Esophagus mucosa (tissue), 1 donor: ENCODE results near the gene FITM1. TPM values are rescaled to one million over a fixed set of nuclear protein-coding genes. Genes with fewer than 3 reads are reported as not detected.

Source experiments
- ATAC-seq: fragments of 200-7000 bp; cut with Tn5 transposase; one replicate; pipeline ENCODE4 v1.9.1; 2020
- total RNA-seq: library from RNA; stranded (reverse); gene quantifications from one replicate; pipeline ENCODE4 v1.2.4, GENCODE V29; 2023
- donor health status: DM: yes; HTN: yes; CAD: no.

FITM1 gene
- total RNA-seq, 1 donor from 2014 or later, result 0.60 TPM

DNA sequence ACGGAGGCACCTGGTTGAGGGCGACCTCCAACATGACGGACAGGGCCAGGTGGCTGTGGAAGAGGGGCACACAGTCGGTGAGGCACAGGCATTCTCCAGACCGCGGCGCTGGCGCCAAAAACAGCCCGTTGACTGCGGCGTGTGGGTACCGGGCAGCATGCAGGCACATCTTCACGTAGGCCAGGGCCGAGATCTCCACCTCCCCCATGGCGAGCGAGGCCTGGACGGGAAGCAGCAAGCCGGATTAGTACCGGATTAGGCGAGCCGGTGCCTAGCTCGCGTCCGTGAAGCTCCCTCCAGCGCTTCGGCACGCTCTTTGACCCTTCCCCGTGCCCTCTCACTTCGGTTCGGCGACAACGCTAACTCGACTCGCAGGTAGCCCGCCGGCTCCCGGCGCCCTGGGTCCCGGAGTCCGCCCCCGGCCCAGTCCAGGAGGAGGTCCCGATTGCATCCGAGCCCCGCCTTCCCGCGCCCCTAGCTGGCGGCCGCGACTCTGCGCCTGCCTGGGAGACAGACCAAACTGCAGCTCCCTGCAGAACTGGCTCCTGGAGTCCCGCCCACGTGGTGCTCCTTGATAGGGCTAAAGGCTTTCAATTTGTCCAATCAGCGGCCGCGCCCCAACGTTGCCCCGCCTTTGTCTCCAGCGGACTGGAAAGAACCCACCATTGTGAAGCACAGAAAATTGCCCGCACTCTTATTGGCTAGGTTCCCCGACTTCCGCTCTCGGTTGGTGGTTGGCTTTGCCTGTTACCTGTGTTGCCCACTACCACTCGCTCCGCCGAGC lies 10.8 kb downstream of the FITM1 start, which contains the start of gene EMC9:
Gene EMC9 (minus strand): TSS at position 495 of the 784 bp plus-strand sequence. CDS start 287 bp downstream, at position 208.
- peak; percentile 92 for ATAC-seq

DNA sequence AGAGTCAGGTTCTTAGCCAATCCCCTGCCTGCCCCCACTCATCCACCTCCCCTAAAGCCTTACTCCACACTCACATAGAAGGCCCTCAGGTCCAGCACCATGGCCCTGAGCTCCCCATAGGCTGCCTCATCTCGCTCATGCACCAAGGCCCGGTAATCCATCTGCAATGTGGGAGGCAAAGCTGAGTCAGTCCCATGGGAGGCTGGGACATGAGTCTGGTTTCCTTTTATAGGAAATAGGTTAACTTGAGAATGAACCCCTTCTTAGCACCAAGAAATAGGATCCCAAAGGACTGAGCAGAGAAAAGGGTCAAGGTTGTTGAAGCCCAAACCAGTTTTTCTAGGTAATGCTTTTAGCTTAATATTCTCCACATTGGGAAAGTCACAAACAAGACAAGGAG lies 13.1 kb downstream of the FITM1 start:
- ATAC-seq, result no peak

DNA sequence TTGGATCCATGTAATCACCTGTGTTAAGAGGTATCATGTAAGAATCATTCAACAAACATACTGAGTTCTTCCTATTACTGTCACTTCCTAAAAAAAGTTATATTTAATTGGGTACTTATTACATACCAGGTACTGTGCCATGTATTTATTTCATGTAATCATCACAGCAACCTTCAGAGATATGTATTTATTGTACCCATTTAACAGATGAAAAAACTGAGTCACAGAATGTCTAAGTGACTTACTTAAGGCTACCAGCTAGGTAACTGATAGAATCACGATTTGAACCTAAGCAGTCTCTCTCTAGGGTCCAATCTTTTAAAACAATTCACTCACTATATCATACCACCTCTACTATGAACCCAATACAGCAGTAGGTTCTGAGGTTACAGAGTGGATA lies 14.0 kb downstream of the FITM1 start:
- ATAC-seq, result no peak

DNA sequence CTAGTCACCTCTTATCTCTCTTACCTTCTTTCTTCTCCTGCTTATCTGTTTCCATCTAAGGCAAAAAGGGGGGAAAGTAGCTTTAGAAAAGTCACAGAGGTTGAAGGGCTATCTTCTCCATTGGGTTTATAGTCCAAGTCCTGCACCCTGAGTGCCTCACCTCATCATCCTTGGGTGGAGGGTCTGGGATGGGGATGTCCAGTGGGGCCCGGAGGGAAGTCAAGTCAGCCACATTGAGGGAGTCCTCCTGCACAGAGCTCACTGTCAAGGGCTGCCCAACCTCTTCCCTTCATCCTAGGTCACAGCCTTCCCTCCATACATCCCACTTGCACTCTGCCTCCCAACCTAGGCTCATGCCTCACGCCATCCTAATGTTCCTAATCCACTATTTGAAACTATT lies 14.8 kb downstream of the FITM1 start:
- ATAC-seq, result no peak

DNA sequence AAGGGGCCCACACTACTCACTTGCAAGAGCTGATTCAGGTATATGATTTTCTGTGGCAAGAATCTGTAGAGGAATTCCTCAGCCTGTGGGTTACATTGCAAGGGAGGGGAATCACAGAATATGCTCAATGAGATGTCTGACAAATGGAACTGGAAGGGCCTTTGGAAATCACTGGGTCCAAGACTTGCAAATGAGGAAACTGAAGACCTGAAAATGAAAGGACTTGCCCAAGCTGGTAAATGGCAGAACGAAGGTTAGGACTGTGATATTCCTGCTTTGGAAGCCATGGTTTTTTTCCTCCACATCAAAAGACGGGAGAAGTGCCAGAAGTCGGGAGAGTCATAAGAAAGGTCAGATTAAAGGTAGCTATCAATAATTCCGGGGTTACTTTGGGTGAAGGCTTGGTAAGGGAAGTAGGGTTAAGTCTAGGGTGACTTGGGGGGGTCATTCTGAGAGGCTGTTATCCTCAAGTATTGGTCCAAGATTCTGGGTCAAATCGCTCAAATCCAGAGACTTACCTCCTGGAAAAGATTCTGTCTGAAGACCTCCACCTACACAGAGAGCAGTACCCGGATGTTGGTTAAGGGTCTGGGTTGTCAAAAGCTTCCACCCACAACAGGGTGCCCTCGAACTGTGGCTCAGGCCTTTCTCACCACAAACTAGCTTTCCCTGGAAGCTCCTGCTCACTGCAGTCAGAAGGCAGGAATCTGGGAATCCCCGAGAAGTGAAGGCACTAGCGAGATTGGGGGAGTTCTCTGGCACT lies 15.4 kb downstream of the FITM1 start:
- ATAC-seq, result no peak

DNA sequence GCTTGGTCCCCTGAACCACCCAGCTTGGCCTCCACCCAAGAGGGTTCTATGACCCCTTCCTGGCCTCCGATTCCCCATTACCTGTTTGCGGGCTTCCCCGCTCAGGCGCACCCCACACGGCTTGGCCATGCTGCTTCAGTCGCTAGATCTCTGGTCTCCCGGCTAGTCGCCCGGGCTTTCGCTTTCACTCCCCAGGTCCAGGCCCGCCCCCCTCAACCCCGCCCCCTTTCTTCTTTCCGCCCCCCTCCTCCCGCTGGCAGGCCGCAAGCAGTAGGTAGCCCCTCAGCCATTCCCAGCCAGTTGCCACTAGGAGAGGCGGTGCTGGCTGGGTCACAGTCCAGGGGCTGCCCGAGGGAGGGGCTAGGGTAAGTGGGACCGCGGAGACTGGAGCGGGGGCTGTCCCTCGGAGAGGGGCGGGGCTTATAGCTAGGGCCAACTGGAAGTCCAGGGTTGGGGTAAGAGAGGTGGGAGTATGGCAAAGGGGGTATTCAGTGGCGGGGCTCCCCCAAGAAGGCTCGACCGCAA lies 16.1 kb downstream of the FITM1 start, which contains the start of gene PSME2:
Gene PSME2 (minus strand): TSS at position 158 of the 525 bp plus-strand sequence. CDS start 29 bp downstream, at position 129.
- ATAC-seq, result peak; percentile 82

DNA sequence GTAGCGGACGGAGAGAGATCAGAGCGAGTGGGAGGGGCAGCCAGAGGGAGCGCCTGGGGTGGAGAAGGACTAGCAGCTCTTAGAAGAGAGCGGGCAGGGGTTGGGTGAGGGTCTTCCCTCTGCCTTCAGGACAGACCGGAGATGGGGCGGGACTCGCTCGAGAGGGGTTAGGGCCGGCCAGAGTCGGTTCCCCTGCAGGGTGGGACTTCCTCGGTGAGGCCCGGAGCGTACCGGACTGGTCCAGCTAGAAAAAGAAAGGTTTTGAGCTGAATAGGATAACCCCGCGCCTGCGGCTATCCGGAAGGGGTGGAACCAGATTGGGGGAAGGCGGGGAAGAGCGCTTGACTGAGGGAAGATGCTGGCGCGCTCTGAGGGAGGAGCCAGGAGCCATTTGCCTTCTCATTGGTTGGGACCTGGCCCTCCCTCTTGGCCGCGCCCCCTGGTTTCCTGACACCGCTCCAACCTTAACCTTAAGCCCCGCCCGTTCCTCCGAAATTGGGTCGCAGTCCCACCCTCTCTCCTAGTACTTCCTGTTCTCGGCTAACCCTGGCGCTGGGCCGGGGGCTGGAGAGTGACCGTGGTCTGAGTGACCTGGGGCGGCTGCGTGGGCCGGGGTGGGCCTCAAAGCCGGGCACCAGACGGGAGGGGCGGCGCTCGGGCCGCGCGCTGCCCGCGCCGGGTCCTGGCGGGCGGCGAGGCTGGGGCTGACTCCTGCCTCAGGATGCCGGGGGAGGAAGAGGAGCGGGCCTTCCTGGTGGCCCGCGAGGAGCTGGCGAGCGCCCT lies 16.7 kb downstream of the FITM1 start, which contains the start of gene RNF31:
Gene RNF31 (plus strand): TSS at position 521 of the 783 bp plus-strand sequence. CDS start 201 bp downstream, at position 722.
- peak; percentile 94 for ATAC-seq

- peak; percentile 1 for ATAC-seq
Observed at GRCh38 chr14:24147761-24148428, 17.4 kb downstream of the FITM1 start.

DNA sequence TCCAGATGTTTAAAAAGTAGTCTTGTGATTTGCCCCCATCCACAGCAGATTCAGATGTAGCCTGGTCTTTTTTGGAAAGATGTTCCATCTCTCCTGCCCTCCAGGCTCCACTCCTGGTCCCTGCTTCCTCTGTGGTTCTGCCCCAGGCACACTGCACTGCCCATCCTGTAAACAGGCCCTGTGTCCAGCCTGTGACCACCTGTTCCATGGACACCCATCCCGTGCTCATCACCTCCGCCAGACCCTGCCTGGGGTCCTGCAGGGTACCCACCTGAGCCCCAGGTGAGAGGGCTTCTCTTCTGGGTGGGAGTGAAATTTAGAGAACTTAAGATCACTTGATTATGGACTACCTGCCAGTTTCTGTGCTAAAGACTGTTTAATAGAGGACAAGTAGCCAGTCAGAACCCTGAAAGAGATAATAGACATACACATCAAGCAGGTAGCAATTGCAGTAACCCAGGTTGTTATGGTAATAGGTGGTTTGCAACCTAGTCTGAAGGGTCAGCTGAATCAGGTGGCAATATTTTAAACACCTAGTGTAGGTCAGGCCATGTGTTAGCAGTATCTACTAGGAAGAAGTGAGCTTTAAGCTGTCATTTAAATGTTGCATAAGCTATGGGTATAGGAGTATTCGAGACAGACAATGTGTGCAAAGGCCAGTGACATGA lies 19.0 kb downstream of the FITM1 start:
- ATAC-seq, result no peak

DNA sequence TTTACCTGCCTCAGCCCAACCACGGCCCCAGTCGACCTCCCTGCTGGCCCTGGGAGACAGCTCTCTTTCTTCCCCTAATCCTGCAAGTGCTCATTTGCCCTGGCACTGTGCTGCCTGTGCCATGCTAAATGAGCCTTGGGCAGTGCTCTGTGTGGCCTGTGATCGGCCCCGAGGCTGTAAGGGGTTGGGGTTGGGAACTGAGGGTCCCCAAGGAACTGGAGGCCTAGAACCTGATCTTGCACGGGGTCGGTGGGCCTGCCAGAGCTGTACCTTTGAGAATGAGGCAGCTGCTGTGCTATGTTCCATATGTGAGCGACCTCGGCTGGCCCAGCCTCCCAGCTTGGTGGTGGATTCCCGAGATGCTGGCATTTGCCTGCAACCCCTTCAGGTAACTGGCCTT lies 19.6 kb downstream of the FITM1 start:
- no peak for ATAC-seq

GRCh38 chr14:24150567-24150966 lies 20.1 kb downstream of the FITM1 start:
- no peak for ATAC-seq

DNA sequence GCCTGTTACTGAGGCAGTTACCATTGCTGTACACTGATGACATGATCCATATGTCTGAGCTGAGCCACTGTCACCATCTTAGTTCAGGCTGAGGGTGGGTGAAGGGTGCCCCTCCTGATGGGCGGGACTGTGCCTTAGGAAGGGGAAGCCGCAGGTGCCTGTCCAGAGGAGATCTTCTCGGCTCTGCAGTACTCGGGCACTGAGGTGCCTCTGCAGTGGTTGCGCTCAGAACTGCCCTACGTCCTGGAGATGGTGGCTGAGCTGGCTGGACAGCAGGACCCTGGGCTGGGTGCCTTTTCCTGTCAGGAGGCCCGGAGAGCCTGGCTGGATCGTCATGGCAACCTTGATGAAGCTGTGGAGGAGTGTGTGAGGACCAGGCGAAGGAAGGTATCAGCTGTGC lies 20.5 kb downstream of the FITM1 start:
- ATAC-seq, result no peak

DNA sequence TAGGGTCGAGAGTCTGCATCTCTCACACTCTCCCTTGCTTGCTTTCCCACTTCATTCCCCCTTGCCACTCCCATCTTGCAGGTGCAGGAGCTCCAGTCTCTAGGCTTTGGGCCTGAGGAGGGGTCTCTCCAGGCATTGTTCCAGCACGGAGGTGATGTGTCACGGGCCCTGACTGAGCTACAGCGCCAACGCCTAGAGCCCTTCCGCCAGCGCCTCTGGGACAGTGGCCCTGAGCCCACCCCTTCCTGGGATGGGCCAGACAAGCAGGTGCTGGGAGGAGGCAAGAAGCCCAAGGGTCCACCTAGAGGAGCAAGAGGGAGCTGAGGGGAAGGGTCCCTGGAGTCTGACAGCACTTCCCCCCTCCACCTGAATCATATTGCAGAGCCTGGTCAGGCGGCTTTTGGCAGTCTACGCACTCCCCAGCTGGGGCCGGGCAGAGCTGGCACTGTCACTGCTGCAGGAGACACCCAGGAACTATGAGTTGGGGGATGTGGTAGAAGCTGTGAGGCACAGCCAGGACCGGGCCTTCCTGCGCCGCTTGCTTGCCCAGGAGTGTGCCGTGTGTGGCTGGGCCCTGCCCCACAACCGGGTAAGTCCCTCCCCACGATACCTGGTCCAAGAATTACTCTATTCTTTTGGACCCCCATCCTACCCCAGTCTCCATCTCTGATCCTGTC lies 21.1 kb downstream of the FITM1 start:
- no peak for ATAC-seq

DNA sequence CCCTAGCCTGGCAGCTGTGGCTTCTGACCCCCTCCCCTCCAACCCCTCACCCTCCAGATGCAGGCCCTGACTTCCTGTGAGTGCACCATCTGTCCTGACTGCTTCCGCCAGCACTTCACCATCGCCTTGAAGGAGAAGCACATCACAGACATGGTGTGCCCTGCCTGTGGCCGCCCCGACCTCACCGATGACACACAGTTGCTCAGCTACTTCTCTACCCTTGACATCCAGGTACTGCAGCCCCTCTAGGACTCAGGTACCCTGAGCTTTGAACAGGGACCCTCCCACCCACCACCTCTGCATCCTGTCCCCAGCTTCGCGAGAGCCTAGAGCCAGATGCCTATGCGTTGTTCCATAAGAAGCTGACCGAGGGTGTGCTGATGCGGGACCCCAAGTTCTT lies 24.6 kb downstream of the FITM1 start:
- ATAC-seq, result no peak

DNA sequence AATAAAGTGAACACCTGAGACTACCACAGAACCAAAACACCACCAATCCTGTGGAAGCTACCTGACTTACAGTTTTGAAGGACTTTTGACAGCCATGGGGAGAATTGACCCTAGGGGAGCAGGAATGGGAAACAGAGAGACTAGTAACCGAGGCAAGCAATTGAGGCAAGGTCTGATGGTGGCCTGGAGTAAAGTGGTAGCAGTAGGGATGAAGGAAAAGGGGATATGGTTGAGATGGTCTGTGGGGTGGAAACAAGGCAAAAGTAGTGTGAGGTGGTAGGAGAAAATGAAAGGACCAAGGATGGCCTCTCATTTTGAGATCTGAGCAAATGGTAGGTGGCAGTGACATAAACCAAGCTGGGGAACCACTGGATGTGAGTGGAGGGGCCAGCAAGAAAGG lies 26.4 kb downstream of the FITM1 start:
- ATAC-seq, result no peak

DNA sequence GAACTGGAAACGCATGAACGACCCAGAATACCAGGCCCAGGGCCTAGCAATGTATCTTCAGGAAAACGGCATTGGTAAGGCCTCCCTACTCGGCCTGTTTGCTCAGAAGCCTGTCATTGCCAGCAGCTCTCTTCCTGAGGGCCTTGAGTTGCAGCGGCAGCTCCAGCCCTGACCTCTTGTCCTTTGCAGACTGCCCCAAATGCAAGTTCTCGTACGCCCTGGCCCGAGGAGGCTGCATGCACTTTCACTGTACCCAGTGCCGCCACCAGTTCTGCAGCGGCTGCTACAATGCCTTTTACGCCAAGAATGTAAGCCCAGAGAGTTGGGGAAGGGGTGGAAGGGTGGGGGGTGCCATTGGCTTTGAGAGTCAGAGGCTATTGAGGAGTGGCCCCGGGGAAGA lies 26.9 kb downstream of the FITM1 start:
- no peak for ATAC-seq

DNA sequence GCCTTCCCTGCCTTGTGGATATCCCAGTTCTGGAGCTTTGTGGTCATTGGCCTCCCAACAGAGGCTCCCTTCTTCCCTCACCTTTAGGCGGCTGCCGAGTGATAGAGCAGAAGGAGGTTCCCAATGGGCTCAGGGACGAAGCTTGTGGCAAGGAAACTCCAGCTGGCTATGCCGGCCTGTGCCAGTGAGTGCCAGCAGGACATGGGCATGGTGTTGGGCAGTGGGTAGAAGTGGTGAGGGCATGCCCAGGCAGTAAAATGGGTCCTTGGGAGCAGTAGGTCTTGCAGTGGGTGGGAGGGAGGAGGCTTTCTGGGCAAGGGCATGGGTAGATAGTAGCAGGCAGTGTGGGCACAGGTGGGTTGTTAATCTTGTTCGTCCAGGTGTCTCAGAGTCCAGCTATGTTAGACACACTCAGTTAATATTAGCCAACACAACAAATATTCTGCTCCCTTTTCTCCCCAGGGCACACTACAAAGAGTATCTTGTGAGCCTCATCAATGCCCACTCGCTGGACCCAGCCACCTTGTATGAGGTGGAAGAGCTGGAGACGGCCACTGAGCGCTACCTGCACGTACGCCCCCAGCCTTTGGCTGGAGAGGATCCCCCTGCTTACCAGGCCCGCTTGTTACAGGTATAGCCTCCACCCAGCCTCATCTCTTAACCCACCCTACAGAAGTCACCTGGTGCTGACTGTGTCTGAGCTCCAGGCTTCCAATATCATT lies 29.5 kb downstream of the FITM1 start:
- ATAC-seq, result no peak

GRCh38 chr14:24160499-24160849 lies 30.0 kb downstream of the FITM1 start:
- peak; percentile 1 for ATAC-seq

DNA sequence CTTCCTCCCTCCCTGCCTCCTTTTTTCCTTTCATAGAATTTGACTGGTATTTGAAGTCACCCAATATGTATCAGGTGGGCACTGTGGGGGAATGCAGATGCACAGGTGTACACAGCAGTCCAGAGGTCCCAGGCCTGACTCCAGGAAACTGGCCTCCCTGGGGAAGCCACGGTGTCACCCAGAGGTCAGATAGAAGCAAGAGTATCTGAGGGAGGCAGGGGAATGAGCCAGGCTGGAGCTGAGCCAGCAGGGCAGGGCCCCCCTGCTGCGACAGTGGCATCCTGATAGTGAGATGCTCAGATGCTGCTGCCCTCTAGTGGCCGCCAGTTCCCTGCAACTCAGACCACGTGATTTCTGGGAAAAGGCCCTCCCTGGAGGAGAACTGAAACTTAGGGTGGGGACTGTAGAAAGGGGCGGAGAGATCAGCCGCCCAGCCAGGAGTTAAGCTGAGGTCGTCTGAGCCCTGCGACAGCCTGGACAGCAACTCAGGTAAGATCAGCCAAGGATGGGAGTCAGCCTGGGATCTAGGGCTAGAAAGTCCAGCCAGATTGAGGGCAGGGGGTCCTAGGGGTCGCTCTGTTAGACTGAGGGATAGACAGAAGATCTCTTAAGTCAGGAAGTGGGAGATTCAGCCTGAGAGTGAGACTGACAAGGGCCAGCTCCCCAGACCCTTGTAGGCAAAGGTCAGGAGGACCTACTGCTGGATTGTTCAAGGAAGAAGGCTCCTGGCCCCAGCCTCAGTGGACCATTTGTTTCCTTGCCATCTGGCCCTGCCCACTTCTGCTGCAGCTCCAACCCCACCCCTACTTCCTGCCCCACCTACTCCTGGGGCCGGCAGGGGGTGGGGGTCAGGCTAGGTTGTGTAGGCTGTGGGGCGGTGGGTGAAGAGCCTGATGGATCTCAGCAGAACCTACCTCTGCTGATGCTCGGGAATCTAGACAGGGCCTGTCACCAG lies 30.7 kb downstream of the FITM1 start, which contains the start of gene IRF9:
Gene IRF9 (plus strand): TSS at position 416 of the 955 bp plus-strand sequence. CDS start 880 bp downstream, outside the sequence.
- peak; percentile 89 for ATAC-seq
